CD8-positive, alpha-beta memory T cell (primary cell): Measurements from ENCODE around the gene ITGB1BP1. TPM values are rescaled to one million over a fixed set of nuclear protein-coding genes. Genes with fewer than 3 reads are reported as not detected.
A peak's percentile ranks its signal among the peaks of the same experiment; 100 is the strongest.

Source experiments
- CTCF ChIA-PET: fragments of 350-600 bp; sonication (Branson Sonifier 250); formaldehyde crosslinking; loops from one replicate; lab custom pipeline; 2021; ENCODE audit warnings: antibody characterized with exemption; lab: Charles Lee
- POLR2A ChIA-PET: fragments of 350-600 bp; sonication (Branson Sonifier 250); formaldehyde crosslinking; loops from one replicate; lab custom pipeline; 2021; ENCODE audit warnings: antibody characterized with exemption; lab: Charles Lee
- DNase-seq, 5 donors: peaks; one replicate each; pipeline versions ENCODE4 v3.0.0 to v3.0.0-alpha.2; 2020 to 2022; ENCODE audit warnings: mixed read lengths in 1 of 5
- H3K27ac ChIP-seq: one replicate; pipeline ENCODE4 v1.7.0; 2013; ENCODE audit warnings: low read depth, mild to moderate bottlenecking, low read length, moderate library complexity
- H3K27me3 ChIP-seq: 2 replicates; pipeline ENCODE4 v1.7.0; 2013; ENCODE audit warnings: low read length, mild to moderate bottlenecking; ENCODE audit not compliant: insufficient read depth, poor library complexity, severe bottlenecking
- H3K36me3 ChIP-seq: 2 replicates; pipeline ENCODE4 v1.7.0; 2013; ENCODE audit warnings: mild to moderate bottlenecking, low read length, moderate library complexity; ENCODE audit not compliant: insufficient read depth
- H3K4me1 ChIP-seq: 2 replicates; pipeline ENCODE4 v1.7.0; 2013; ENCODE audit warnings: mild to moderate bottlenecking, low read length, moderate library complexity; ENCODE audit not compliant: insufficient read depth
- H3K4me3 ChIP-seq: 2 replicates; pipeline ENCODE4 v1.7.0; 2013; ENCODE audit warnings: mild to moderate bottlenecking, low read length
- H3K9me3 ChIP-seq: 2 replicates; pipeline ENCODE4 v1.7.0; 2013; ENCODE audit warnings: mild to moderate bottlenecking, low read length
- H3K27ac Mint-ChIP-seq, 8 donors: one replicate each; pipeline ENCODE4 v1.8.0; 2020 to 2021; ENCODE audit warnings: mixed read lengths in 8 of 8, mild to moderate bottlenecking in 6 of 8, inconsistent platforms in 3 of 8, moderate library complexity in 3 of 8
- H3K27me3 Mint-ChIP-seq, 2 donors: one replicate each; pipeline ENCODE4 v1.8.0; 2020 to 2021; ENCODE audit warnings: mixed read lengths in 2 of 2, mild to moderate bottlenecking in 1 of 2, moderate library complexity in 1 of 2
- H3K36me3 Mint-ChIP-seq, 3 donors: one replicate each; pipeline ENCODE4 v1.8.0; 2020 to 2021; ENCODE audit warnings: mixed read lengths in 3 of 3, inconsistent platforms in 1 of 3, mild to moderate bottlenecking in 1 of 3
- H3K4me1 Mint-ChIP-seq, 3 donors: one replicate each; pipeline ENCODE4 v1.8.0; 2020 to 2021; ENCODE audit warnings: mixed read lengths in 3 of 3, inconsistent platforms in 1 of 3, mild to moderate bottlenecking in 1 of 3
- H3K4me3 Mint-ChIP-seq, 7 donors: one replicate each; pipeline ENCODE4 v1.8.0; 2020 to 2021; ENCODE audit warnings: mixed read lengths in 7 of 7, mild to moderate bottlenecking in 6 of 7, moderate library complexity in 4 of 7, inconsistent platforms in 2 of 7
- H3K9me3 Mint-ChIP-seq, 5 donors: one replicate each; pipeline ENCODE4 v1.8.0; 2020 to 2022; ENCODE audit warnings: mixed read lengths in 5 of 5, mild to moderate bottlenecking in 3 of 5, moderate library complexity in 2 of 5, inconsistent platforms in 1 of 5
- polyA plus RNA-seq: library from polyadenylated mRNA; unstranded; fragments of 300-500 nt; fragmentation: Illumina TruSeq; gene quantifications from one replicate; pipeline ENCODE4 v1.2.3, GENCODE V29; 2021
- total RNA-seq, 2 experiments: library from RNA; stranded (reverse); gene quantifications; one replicate each; pipeline ENCODE4 v1.2.3, GENCODE V29; 2021

Gene ITGB1BP1
- total and polyA plus RNA-seq, 3 experiments from 2014 or later = 185 to 200 (median 195) TPM

- peak overlapping the region in 7 of 8 donors; percentile 80 to 97 (median 92) for H3K27ac Mint-ChIP-seq
- no peaks in the 10 kb centered on the region for H3K27me3 Mint-ChIP-seq
- H3K36me3 ChIP-seq = no peaks in the 10 kb centered on the region
- peak; percentile 20 to 65 (median 34) for DNase-seq
- CTCF ChIA-PET = interaction anchor here (0.8 to 1.7 kb wide), 4 partner anchors 9 to 198 kb away, joined by 3 to 5 read pairs (median 4); no protein-coding TSS in a partner anchor
- peaks cover 36 to 46% (median 45%) of the 10 kb centered on the region in 3 donors for H3K4me1 Mint-ChIP-seq
- H3K36me3 Mint-ChIP-seq = peaks cover 0 to 34% (median 1%) of the 10 kb centered on the region in 3 donors
- POLR2A ChIA-PET = interaction anchor here (0.9 to 3.0 kb wide), 3 partner anchors 27 to 133 kb away, joined by 5 to 28 read pairs (median 8); partner anchors contain the start of genes ADAM17 and IAH1
- no peaks in the 10 kb centered on the region for H3K9me3 Mint-ChIP-seq
- peak overlapping the region; percentile 95 for H3K27ac ChIP-seq
- peak overlapping the region; percentile 99 for H3K4me3 ChIP-seq
- H3K4me1 ChIP-seq = peaks cover 29% of the 10 kb centered on the region
- H3K9me3 ChIP-seq = no peaks in the 10 kb centered on the region
- H3K4me3 Mint-ChIP-seq = no peak overlapping the region
- H3K27me3 ChIP-seq = no peaks in the 10 kb centered on the region
Measured at GRCh38 chr2:9422321-9423099, 818 bp downstream of the ITGB1BP1 start.

DNA sequence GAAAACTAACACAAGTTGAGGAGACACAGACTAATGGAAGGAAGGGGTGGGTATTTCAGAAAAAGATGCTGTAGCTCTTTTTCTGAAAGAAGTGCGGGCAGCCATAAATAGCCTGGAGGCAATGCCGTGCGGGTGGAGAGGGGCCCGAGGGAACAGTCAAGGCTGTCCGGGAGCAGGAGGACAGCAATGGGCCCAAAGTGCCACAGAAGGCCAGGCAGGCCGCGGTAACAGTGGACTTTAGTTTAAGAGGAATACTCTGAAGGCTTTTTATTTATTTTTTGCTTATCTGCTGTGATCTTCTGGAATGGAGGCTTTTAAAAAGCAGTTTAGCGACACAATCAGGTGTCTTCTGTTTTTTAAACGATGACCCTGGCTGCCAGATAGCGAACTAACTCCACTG, 2.8 kb downstream of the ITGB1BP1 start:
- POLR2A ChIA-PET = no interaction called here
- no peak overlapping the region for H3K27ac ChIP-seq
- peaks cover 29% of the 10 kb centered on the region for H3K4me1 ChIP-seq
- H3K9me3 ChIP-seq = no peaks in the 10 kb centered on the region
- peak overlapping the region in 5 of 8 donors; percentile 47 to 90 (median 66) for H3K27ac Mint-ChIP-seq
- no peaks in the 10 kb centered on the region for H3K36me3 ChIP-seq
- no peaks in the 10 kb centered on the region for H3K27me3 ChIP-seq
- H3K36me3 Mint-ChIP-seq = peaks cover 0 to 46% (median 7%) of the 10 kb centered on the region in 3 donors
- H3K27me3 Mint-ChIP-seq = no peaks in the 10 kb centered on the region
- peaks cover 48 to 60% (median 60%) of the 10 kb centered on the region in 3 donors for H3K4me1 Mint-ChIP-seq
- CTCF ChIA-PET = no interaction called here
- H3K4me3 ChIP-seq = no peak overlapping the region
- no peaks in the 10 kb centered on the region for H3K9me3 Mint-ChIP-seq
- peak overlapping the region in 6 of 7 donors; percentile 26 to 77 (median 46) for H3K4me3 Mint-ChIP-seq
- no peak for DNase-seq

- H3K4me3 ChIP-seq = no peak overlapping the region
- H3K36me3 ChIP-seq = no peaks in the 10 kb centered on the region
- Mint-ChIP-seq H3K27ac (peak overlapping the region in 2 of 8 donors; percentile 61 to 66), H3K4me1 (peaks cover 51 to 64% (median 63%) of the 10 kb centered on the region in 3 donors), H3K36me3 (peaks cover 0 to 49% (median 7%) of the 10 kb centered on the region in 3 donors), H3K27me3 (no peaks in the 10 kb centered on the region), H3K4me3 (peak overlapping the region in 3 of 7 donors; percentile 44 to 77 (median 48)), H3K9me3 (no peaks in the 10 kb centered on the region)
- ChIA-PET POLR2A (no interaction called here), CTCF (no interaction called here)
- no peaks in the 10 kb centered on the region for H3K27me3 ChIP-seq
- no peaks in the 10 kb centered on the region for H3K9me3 ChIP-seq
- H3K4me1 ChIP-seq = peaks cover 26% of the 10 kb centered on the region
- DNase-seq = no peak
- no peak overlapping the region for H3K27ac ChIP-seq
Measured at GRCh38 chr2:9419541-9419940, 3.8 kb downstream of the ITGB1BP1 start.

- Mint-ChIP-seq H3K27me3 (no peaks in the 10 kb centered on the region), H3K4me3 (peak overlapping the region in 1 of 7 donors; percentile 2)
- CTCF ChIA-PET = no interaction called here
Measured at GRCh38 chr2:9418746-9419145, 4.6 kb downstream of the ITGB1BP1 start.

GRCh38 chr2:9417725-9418124, 5.6 kb downstream of the ITGB1BP1 start:
- no peak for DNase-seq
- H3K27me3 ChIP-seq = no peaks in the 10 kb centered on the region
- H3K4me3 Mint-ChIP-seq = no peak overlapping the region
- H3K36me3 Mint-ChIP-seq = peaks cover 0 to 55% (median 14%) of the 10 kb centered on the region in 3 donors
- ChIA-PET CTCF (no interaction called here), POLR2A (no interaction called here)
- no peak overlapping the region for H3K27ac ChIP-seq
- H3K27ac Mint-ChIP-seq = peak overlapping the region in 1 of 8 donors; percentile 9
- no peaks in the 10 kb centered on the region for H3K9me3 ChIP-seq
- H3K27me3 Mint-ChIP-seq = no peaks in the 10 kb centered on the region
- H3K4me1 ChIP-seq = peaks cover 20% of the 10 kb centered on the region
- no peak overlapping the region for H3K4me3 ChIP-seq
- H3K36me3 ChIP-seq = no peaks in the 10 kb centered on the region
- no peaks in the 10 kb centered on the region for H3K9me3 Mint-ChIP-seq
- peaks cover 57 to 76% (median 75%) of the 10 kb centered on the region in 3 donors for H3K4me1 Mint-ChIP-seq

More at GRCh38 chr2:9418746-9419145, 4.6 kb downstream of the ITGB1BP1 start:
- no peak for DNase-seq
- Mint-ChIP-seq H3K9me3 (no peaks in the 10 kb centered on the region), H3K4me1 (peaks cover 57 to 72% (median 71%) of the 10 kb centered on the region in 3 donors), H3K36me3 (peaks cover 0 to 53% (median 11%) of the 10 kb centered on the region in 3 donors), H3K27ac (peak overlapping the region in 1 of 8 donors; percentile 64)
- Histone ChIP-seq H3K36me3 (no peaks in the 10 kb centered on the region), H3K27ac (no peak overlapping the region), H3K9me3 (no peaks in the 10 kb centered on the region), H3K27me3 (no peaks in the 10 kb centered on the region), H3K4me1 (peaks cover 21% of the 10 kb centered on the region), H3K4me3 (no peak overlapping the region)
- POLR2A ChIA-PET = no interaction called here

DNA sequence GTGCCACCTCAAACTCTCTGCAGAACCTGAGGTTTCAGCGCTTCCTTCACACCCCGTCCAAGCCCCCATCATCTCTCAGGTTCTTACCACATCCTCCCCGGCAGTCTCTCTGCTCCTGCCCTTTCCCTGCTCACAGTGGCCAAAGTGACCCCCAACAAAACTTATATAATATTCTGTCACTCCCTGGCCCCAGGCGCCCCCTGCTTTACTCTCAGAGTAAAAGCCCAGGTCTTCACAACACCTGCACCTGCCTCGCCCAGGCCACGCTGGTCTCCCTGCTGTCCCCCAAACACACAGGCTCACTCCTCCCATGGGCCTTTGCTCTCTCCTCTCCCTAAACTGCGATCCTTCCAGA, 6.4 kb downstream of the ITGB1BP1 start:
- H3K27ac Mint-ChIP-seq = peak overlapping the region in 6 of 8 donors; percentile 10 to 85 (median 68)
- Histone ChIP-seq H3K4me3 (no peak overlapping the region), H3K9me3 (no peaks in the 10 kb centered on the region), H3K27me3 (no peaks in the 10 kb centered on the region), H3K27ac (no peak overlapping the region), H3K4me1 (peaks cover 12% of the 10 kb centered on the region), H3K36me3 (no peaks in the 10 kb centered on the region)
- ChIA-PET CTCF (no interaction called here), POLR2A (no interaction called here)
- peaks cover 0 to 54% (median 16%) of the 10 kb centered on the region in 3 donors for H3K36me3 Mint-ChIP-seq
- no peaks in the 10 kb centered on the region for H3K27me3 Mint-ChIP-seq
- DNase-seq = no peak
- no peaks in the 10 kb centered on the region for H3K9me3 Mint-ChIP-seq
- peak overlapping the region in 3 of 7 donors; percentile 0 to 33 (median 32) for H3K4me3 Mint-ChIP-seq
- H3K4me1 Mint-ChIP-seq = peaks cover 49 to 70% (median 69%) of the 10 kb centered on the region in 3 donors

GRCh38 chr2:9416267-9416961, 6.9 kb downstream of the ITGB1BP1 start:
- Histone ChIP-seq H3K4me3 (no peak overlapping the region), H3K27ac (no peak overlapping the region), H3K36me3 (no peaks in the 10 kb centered on the region), H3K27me3 (no peaks in the 10 kb centered on the region), H3K9me3 (no peaks in the 10 kb centered on the region), H3K4me1 (peaks cover 8% of the 10 kb centered on the region)
- DNase-seq = no peak
- H3K36me3 Mint-ChIP-seq = peaks cover 0 to 55% (median 16%) of the 10 kb centered on the region in 3 donors
- H3K27me3 Mint-ChIP-seq = no peaks in the 10 kb centered on the region
- peak overlapping the region in 3 of 7 donors; percentile 0 to 55 (median 33) for H3K4me3 Mint-ChIP-seq
- ChIA-PET POLR2A (no interaction called here), CTCF (no interaction called here)
- H3K9me3 Mint-ChIP-seq = no peaks in the 10 kb centered on the region
- peaks cover 45 to 65% (median 64%) of the 10 kb centered on the region in 3 donors for H3K4me1 Mint-ChIP-seq
- peak overlapping the region in 6 of 8 donors; percentile 9 to 85 (median 63) for H3K27ac Mint-ChIP-seq
